ENCODE results near the gene DDX19B. TPM values are rescaled to one million over a fixed set of nuclear protein-coding genes. Genes with fewer than 3 reads are reported as not detected.
"Not testable (repeated sequence)": the region's sequence is repeated elsewhere in the genome, so short reads cannot be mapped to it uniquely, and the experiment has no call there.

The DDX19B gene
- total RNA-seq, 2 donors from 2014 or later: 20.8 to 21.6 TPM

DNA sequence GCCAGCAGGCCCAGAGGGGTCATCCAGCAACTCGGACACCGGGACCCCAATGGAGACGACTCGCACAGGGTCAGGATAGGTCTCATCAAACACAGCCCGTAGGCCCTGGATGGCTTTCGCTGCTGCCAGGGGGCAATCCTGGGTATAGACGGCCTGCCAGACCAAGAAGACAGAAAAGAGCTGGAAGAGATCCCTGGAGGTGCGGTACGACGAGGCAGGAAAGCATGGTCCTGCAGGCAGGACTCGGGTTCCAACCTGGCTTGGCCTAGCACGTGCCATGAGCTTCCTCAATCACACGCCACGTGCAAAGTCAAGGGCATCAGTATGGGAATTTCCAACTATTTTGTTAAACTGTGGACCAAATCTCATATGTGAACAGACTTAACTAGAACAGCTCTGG is 40.9 kb upstream of the DDX19B start:
- H3K4me3 ChIP-seq: no peak overlapping the region
- peaks cover 0 to 4% of the 10 kb centered on the region in 2 donors for H3K4me1 ChIP-seq
- peaks cover 95% of the 10 kb centered on the region for H3K36me3 ChIP-seq
- H3K27me3 ChIP-seq: no peaks in the 10 kb centered on the region
- TF ChIP-seq, protein P1, sequence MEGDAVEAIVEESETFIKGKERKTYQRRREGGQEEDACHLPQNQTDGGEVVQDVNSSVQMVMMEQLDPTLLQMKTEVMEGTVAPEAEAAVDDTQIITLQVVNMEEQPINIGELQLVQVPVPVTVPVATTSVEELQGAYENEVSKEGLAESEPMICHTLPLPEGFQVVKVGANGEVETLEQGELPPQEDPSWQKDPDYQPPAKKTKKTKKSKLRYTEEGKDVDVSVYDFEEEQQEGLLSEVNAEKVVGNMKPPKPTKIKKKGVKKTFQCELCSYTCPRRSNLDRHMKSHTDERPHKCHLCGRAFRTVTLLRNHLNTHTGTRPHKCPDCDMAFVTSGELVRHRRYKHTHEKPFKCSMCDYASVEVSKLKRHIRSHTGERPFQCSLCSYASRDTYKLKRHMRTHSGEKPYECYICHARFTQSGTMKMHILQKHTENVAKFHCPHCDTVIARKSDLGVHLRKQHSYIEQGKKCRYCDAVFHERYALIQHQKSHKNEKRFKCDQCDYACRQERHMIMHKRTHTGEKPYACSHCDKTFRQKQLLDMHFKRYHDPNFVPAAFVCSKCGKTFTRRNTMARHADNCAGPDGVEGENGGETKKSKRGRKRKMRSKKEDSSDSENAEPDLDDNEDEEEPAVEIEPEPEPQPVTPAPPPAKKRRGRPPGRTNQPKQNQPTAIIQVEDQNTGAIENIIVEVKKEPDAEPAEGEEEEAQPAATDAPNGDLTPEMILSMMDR (IDR thresholded peaks at IDR 0.05): no peak
- H3K9me3 ChIP-seq: no peaks in the 10 kb centered on the region
- no peak overlapping the region for H3K27ac ChIP-seq
- DNase-seq (ENCODE audit: low spot score): peak; percentile 52

DNA sequence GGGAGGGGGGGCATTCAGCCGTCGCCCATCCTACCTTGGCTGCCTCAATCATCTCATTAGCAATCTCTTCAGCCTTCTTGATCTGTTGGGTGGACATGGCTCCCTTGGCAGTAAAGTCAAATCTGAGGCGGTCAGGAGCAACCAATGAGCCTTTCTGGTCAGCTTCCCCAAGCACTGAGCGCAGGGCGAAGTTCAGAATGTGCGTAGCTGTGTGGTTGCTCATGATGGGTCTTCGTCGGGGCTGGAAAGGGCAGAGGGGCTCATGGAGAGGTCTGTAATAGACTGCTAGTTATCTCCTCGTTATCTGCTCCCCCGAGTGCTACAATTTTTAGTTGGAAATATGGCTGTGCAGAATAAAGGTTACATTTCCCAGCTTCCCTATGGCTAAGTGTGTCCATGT is 40.0 kb upstream of the DDX19B start:
- Histone ChIP-seq H3K4me3 (no peak overlapping the region), H3K27me3 (no peaks in the 10 kb centered on the region), H3K4me1 (peaks cover 0 to 4% of the 10 kb centered on the region in 2 donors), H3K27ac (no peak overlapping the region), H3K9me3 (no peaks in the 10 kb centered on the region), H3K36me3 (peaks cover 95% of the 10 kb centered on the region)
- TF ChIP-seq, protein P1 (IDR thresholded peaks at IDR 0.05): no peak
- DNase-seq (ENCODE audit: low spot score): peak; percentile 9

DNA sequence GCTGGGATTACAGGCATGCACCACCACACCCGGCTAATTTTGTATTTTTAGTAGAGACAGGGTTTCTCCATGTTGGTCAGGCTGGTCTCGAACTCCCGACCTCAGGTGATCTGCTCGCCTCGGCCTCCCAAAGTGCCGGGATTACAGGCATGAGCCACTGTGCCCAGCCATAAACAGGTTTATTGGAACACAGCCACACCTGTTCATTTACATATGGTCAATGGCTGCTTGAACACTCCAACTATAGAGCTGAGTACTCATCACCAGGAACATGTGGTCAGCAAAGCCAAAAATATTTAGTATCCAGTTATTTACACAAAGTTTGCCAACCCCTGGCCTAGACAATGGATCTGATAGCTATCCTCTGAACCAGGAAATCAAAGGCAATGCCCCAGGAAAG is 39.1 kb upstream of the DDX19B start:
- not testable (repeated sequence) for DNase-seq (ENCODE audit: low spot score); H3K27ac ChIP-seq; H3K4me1 ChIP-seq; H3K27me3 ChIP-seq; H3K4me3 ChIP-seq; H3K9me3 ChIP-seq
- H3K36me3 ChIP-seq: peaks cover 95% of the 10 kb centered on the region

DNA sequence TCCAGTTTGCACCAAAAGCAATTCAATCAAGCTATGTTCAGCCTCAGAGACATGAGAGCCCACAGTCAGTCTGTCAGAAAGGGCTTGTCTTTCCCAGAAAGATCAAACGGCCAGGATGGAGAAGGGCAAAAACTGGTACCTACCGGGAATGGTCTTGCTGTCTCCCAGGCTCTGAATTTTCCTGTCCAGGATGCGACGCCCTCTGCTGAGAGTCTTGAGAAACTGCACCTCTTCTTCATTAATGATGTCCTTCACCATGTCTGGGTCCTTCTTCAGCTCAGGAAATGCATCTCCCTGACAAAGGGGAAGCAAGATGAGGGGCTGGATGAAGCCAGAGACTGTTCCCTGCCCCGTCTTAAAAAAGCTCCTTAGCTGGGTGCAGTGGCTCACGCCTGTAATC is 31.5 kb upstream of the DDX19B start:
- TF ChIP-seq, protein P1 (IDR thresholded peaks at IDR 0.05): peak; percentile 30 to 64
- Histone ChIP-seq H3K4me3 (no peak overlapping the region), H3K9me3 (no peaks in the 10 kb centered on the region), H3K27ac (no peak overlapping the region), H3K4me1 (no peaks in the 10 kb centered on the region), H3K27me3 (no peaks in the 10 kb centered on the region), H3K36me3 (peaks cover 95% of the 10 kb centered on the region)
- no peak for DNase-seq (ENCODE audit: low spot score)

DNA sequence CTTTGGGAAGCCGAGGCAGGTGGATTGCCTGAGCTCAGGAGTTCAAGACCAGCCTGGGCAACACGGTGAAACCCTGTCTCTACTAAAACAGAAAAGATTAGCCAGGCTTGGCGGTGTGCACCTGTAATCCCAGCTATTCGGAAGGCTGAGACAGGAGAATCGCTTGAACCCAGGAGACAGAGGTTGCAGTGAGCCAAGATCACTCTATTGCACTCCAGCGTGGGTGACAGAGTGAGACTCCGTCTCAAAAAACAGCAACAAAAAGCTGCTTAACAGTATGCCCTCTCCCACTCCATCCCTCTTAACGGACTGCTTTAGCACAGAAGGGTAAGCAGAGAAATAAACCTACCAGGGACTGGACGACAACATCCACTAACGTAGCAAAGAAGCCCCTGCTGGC is 31.1 kb upstream of the DDX19B start:
- not testable (repeated sequence) for H3K27ac ChIP-seq; H3K4me1 ChIP-seq; H3K27me3 ChIP-seq; H3K4me3 ChIP-seq; DNase-seq (ENCODE audit: low spot score); H3K9me3 ChIP-seq
- peaks cover 92% of the 10 kb centered on the region for H3K36me3 ChIP-seq

DNA sequence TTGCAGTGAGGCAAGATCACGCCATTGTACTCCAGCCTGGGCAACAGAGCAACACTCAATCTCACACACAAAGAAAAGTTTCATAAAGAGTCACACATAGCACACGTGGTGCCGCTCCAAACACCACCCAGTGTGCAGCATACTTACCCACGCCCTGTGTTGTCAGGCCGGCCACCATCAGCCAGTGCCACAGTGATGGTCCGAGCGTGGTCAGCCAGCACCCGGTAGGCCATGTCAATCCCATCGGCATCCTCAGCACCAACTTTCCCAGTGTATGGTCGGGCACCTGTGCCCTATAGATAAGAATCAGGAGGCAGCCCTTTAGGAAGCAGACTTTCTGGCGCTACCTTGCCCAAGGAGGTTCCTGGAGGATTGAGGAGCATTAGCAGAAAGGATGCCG is 29.5 kb upstream of the DDX19B start:
- TF ChIP-seq, protein P1 (IDR thresholded peaks at IDR 0.05): no peak
- Histone ChIP-seq H3K9me3 (no peaks in the 10 kb centered on the region), H3K36me3 (peaks cover 88% of the 10 kb centered on the region), H3K4me1 (no peaks in the 10 kb centered on the region), H3K27ac (no peak overlapping the region), H3K4me3 (no peak overlapping the region), H3K27me3 (no peaks in the 10 kb centered on the region)
- no peak for DNase-seq (ENCODE audit: low spot score)

DNA sequence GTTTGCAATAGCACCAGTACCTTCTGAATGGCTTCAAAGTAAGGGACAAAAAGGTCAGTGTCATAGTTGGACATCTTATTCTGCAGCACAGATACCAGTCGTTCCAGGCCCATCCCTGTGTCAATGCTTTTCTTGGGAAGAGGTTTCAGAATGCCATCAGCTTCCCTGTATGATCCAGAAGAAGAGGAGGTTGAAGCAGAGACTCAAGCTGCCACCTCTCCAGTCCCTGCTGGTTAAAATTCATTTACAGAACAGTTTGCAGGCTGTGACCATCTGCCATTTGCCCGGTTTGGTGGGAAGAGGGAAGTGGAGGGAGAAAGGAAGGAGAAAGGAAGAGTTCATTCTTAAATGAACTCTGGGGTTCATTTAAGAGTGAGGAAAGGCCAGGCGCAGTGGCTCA is 28.8 kb upstream of the DDX19B start:
- Histone ChIP-seq H3K27me3 (no peaks in the 10 kb centered on the region), H3K4me1 (no peaks in the 10 kb centered on the region), H3K4me3 (no peak overlapping the region), H3K27ac (no peak overlapping the region), H3K9me3 (no peaks in the 10 kb centered on the region), H3K36me3 (peaks cover 88% of the 10 kb centered on the region)
- DNase-seq (ENCODE audit: low spot score): no peak
- TF ChIP-seq, protein P1 (IDR thresholded peaks at IDR 0.05): no peak

Data from right atrium auricular region (tissue), 2 donors.